ENCODE results near the gene FEM1B.

FEM1B gene

GRCh38 chr15:68283401-68283800 is 5.9 kb downstream of the FEM1B start:
- ChIA-PET CTCF (interaction anchor here (1.1 kb wide), 1 partner anchor 23 kb away, joined by 4 read pairs; no protein-coding TSS in a partner anchor), POLR2A (no interaction called here)
- Histone ChIP-seq H3K4me1 (ENCODE audit: control insufficient read depth, insufficient read depth, low read length) (peaks cover 26% of the 10 kb centered on the region), H3K27ac (ENCODE audit: extremely low read depth, low read depth, low read length) (no peak overlapping the region), H3K9me3 (ENCODE audit: control insufficient read depth, insufficient read depth, low read depth, low read length) (no peaks in the 10 kb centered on the region), H3K36me3 (ENCODE audit: control insufficient read depth in 2 of 2, insufficient read depth in 1 of 2, low read length in 2 of 2) (peaks cover 5 to 23% of the 10 kb centered on the region in 2 experiments; a peak in 2 of 3 replicates), H3K4me3 (ENCODE audit: low read depth, low read length) (no peak overlapping the region)
- TF ChIP-seq ZNF362 (tag by site-specific recombination; IDR thresholded peaks at IDR 0.05): peak; percentile 89; the same call in 1 of the 2 replicates
- TF ChIP-seq MYNN (tag by site-specific recombination; IDR thresholded peaks at IDR 0.05; ENCODE audit: borderline replicate concordance): no peak
- peak; percentile 81 for TF ChIP-seq ZNF121 (tag by site-specific recombination; IDR thresholded peaks at IDR 0.05)

- Histone ChIP-seq H3K9me3 (ENCODE audit: control insufficient read depth, insufficient read depth, low read depth, low read length) (no peaks in the 10 kb centered on the region), H3K4me1 (ENCODE audit: control insufficient read depth, insufficient read depth, low read length) (peaks cover 26% of the 10 kb centered on the region), H3K36me3 (ENCODE audit: control insufficient read depth in 2 of 2, insufficient read depth in 1 of 2, low read length in 2 of 2) (peaks cover 5 to 27% of the 10 kb centered on the region in 2 experiments; a peak in 2 of 3 replicates), H3K4me3 (ENCODE audit: low read depth, low read length) (no peak overlapping the region), H3K27ac (ENCODE audit: extremely low read depth, low read depth, low read length) (no peak overlapping the region)
- CTCF ChIA-PET: interaction anchor here (1.1 kb wide), 1 partner anchor 31 kb away, joined by 3 read pairs; no protein-coding TSS in a partner anchor
- TF ChIP-seq SETDB1 (IDR thresholded peaks at IDR 0.05; ENCODE audit: insufficient read length, low read length) (peak; percentile 93), EGR2 (tag by site-specific recombination; IDR thresholded peaks at IDR 0.05; ENCODE audit: low read depth) (peak; percentile 92), ZNF280D (tag by site-specific recombination; IDR thresholded peaks at IDR 0.05) (no peak; the same call in 1 of the 2 replicates), BCL11A (tag by site-specific recombination; IDR thresholded peaks at IDR 0.05; ENCODE audit: low read depth) (no peak), TRIM28 (IDR thresholded peaks at IDR 0.05; ENCODE audit: borderline replicate concordance, low read length) (peak; percentile 35; the same call in 1 of the 2 replicates), ZFHX2 (tag by site-specific recombination; conservative IDR thresholded peaks at IDR 0.05) (peak; percentile 72)
- POLR2A ChIA-PET: no interaction called here
Measured at GRCh38 chr15:68284616-68285258, 7.2 kb downstream of the FEM1B start.

- no peaks in the 10 kb centered on the region for H3K9me3 ChIP-seq (ENCODE audit: control insufficient read depth, insufficient read depth, low read depth, low read length)
- no peak overlapping the region for H3K4me3 ChIP-seq (ENCODE audit: low read depth, low read length)
- POLR2A ChIA-PET: no interaction called here
- H3K4me1 ChIP-seq (ENCODE audit: control insufficient read depth, insufficient read depth, low read length): peaks cover 22% of the 10 kb centered on the region
- H3K36me3 ChIP-seq (ENCODE audit: control insufficient read depth in 2 of 2, insufficient read depth in 1 of 2, low read length in 2 of 2): peaks cover 5 to 30% of the 10 kb centered on the region in 2 experiments
- CTCF ChIA-PET: interaction anchor here (0.6 to 1.1 kb wide), 2 partner anchors 20 to 32 kb away, joined by 3 read pairs; no protein-coding TSS in a partner anchor
- H3K27ac ChIP-seq (ENCODE audit: extremely low read depth, low read depth, low read length): no peak overlapping the region
- TF ChIP-seq ZNF629 (tag by site-specific recombination; IDR thresholded peaks at IDR 0.05) (no peak), BCL6B (tag by site-specific recombination; IDR thresholded peaks at IDR 0.05) (no peak), ZIC2 (tag by site-specific recombination; IDR thresholded peaks at IDR 0.05) (no peak), ZNF341 (tag by site-specific recombination; IDR thresholded peaks at IDR 0.05; ENCODE audit: low read depth) (no peak), ZNF140 (tag by site-specific recombination; IDR thresholded peaks at IDR 0.05) (peak; percentile 94), ZNF510 (tag by site-specific recombination; IDR thresholded peaks at IDR 0.05; ENCODE audit: insufficient replicate concordance) (no peak), ZNF362 (tag by site-specific recombination; IDR thresholded peaks at IDR 0.05) (no peak)
Measured at GRCh38 chr15:68285259-68285980, 7.9 kb downstream of the FEM1B start.
